ENCODE measurements around the gene ANAPC5.
"Not testable (repeated sequence)": the region's sequence is repeated elsewhere in the genome, so short reads cannot be mapped to it uniquely, and the experiment has no call there.

ANAPC5 gene

DNA sequence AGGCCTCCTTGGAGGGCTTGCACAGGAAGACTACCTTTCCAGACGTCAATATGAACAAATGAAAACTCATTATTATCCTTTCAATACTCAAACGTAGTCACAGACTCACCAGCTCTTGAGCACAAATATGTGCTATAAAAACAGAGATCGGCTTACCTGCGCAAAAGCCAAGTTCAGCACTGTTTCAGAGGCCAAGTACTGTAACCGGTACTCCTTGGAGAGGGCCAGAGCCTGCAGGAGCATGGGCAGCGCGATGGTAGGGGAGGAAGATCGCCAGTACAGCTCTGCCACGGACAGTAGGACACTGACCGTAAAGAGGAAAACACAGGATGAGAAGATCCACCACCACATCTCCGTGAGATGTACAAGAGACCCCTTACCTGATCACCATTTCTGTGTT is 34.1 kb downstream of the ANAPC5 start:
- in situ Hi-C loops (cut with MboI; ENCODE audit: low sequenced_read_pairs, unreplicated experiment): no loop called here

GRCh38 chr12:121314431-121314830 is 37.8 kb downstream of the ANAPC5 start:
- in situ Hi-C loops (cut with MboI; ENCODE audit: low sequenced_read_pairs, unreplicated experiment): no loop called here
- TF ChIP-seq, protein P1, sequence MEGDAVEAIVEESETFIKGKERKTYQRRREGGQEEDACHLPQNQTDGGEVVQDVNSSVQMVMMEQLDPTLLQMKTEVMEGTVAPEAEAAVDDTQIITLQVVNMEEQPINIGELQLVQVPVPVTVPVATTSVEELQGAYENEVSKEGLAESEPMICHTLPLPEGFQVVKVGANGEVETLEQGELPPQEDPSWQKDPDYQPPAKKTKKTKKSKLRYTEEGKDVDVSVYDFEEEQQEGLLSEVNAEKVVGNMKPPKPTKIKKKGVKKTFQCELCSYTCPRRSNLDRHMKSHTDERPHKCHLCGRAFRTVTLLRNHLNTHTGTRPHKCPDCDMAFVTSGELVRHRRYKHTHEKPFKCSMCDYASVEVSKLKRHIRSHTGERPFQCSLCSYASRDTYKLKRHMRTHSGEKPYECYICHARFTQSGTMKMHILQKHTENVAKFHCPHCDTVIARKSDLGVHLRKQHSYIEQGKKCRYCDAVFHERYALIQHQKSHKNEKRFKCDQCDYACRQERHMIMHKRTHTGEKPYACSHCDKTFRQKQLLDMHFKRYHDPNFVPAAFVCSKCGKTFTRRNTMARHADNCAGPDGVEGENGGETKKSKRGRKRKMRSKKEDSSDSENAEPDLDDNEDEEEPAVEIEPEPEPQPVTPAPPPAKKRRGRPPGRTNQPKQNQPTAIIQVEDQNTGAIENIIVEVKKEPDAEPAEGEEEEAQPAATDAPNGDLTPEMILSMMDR (IDR thresholded peaks at IDR 0.05; ENCODE audit: borderline replicate concordance, control extremely low read depth, extremely low read depth, insufficient read depth, missing control alignments): no peak

More for the DNA sequence above, 34.1 kb downstream of the ANAPC5 start:
- no peak for DNase-seq (ENCODE audit: low spot score)
- TF ChIP-seq, protein P1 (IDR thresholded peaks at IDR 0.05; ENCODE audit: borderline replicate concordance, control extremely low read depth, extremely low read depth, insufficient read depth, missing control alignments): no peak

DNA sequence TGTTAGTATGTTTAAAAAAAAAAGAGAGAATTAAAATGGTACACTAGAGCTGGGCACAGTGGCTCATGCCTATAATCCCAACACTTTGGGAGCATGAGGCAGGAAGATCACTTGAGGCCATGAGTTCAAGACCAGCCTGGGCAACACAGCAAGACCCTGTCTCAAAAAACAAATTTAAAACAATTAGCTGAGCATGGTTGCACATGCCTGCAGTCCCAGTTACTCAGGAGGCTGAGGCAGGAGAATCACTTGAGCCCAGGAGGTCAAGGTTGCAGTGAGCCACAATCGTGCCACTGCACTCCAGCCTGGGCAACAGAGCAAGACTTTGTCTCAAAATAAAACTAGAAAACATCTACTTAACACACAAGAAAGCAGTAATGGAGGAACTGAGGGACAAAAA is 42.0 kb downstream of the ANAPC5 start:
- DNase-seq (ENCODE audit: low spot score); in situ Hi-C loops (cut with MboI; ENCODE audit: low sequenced_read_pairs, unreplicated experiment): not testable (repeated sequence)

More at GRCh38 chr12:121314431-121314830, 37.8 kb downstream of the ANAPC5 start:
- DNase-seq (ENCODE audit: low spot score): no peak

- DNase-seq (ENCODE audit: low spot score); in situ Hi-C loops (cut with MboI; ENCODE audit: low sequenced_read_pairs, unreplicated experiment): not testable (repeated sequence)
Observed at GRCh38 chr12:121307397-121307796, 44.8 kb downstream of the ANAPC5 start.

DNA sequence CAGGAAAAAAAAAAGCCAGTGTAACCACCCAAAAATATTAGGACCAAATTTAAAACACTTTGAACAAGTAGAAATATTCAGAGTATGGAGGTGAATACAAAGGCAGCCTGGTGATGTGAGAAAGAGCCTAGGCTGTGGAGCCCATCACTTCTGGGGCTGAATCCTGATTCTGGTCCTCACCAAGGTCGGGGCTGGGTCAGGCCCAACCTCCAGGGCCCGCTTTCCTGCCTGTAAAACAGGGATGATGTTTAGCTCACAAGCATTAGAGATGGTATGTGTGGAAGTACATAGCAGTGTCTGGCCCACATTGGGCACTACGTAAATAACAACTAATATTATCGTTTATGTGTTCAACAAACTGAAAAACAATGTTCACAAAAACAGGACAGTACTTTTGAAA is 47.9 kb downstream of the ANAPC5 start:
- no peak for DNase-seq (ENCODE audit: low spot score)
- in situ Hi-C loops (cut with MboI; ENCODE audit: low sequenced_read_pairs, unreplicated experiment): no loop called here
- TF ChIP-seq, protein P1 (IDR thresholded peaks at IDR 0.05; ENCODE audit: borderline replicate concordance, control extremely low read depth, extremely low read depth, insufficient read depth, missing control alignments): no peak

DNA sequence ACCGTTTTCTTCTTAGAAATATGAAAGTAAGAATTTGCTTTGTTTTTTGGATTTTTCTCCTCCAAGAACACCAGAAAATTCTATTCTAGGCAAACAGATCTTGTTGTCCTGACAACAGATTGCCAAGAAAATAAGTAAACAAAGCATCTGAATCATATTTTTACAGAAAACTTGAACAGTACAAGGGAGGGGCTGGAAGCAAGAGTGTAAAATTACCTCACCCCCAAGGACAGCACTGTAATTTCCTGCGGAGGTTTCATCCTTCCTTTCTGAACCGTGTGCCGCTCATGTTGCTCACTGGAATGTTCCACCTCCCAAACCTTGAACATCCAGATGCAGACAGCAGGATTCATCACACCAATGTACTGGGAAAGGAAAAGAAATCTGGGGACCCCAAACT is 50.3 kb downstream of the ANAPC5 start:
- TF ChIP-seq, protein P1 (IDR thresholded peaks at IDR 0.05; ENCODE audit: borderline replicate concordance, control extremely low read depth, extremely low read depth, insufficient read depth, missing control alignments): no peak
- DNase-seq (ENCODE audit: low spot score): no peak
- in situ Hi-C loops (cut with MboI; ENCODE audit: low sequenced_read_pairs, unreplicated experiment): no loop called here

DNA sequence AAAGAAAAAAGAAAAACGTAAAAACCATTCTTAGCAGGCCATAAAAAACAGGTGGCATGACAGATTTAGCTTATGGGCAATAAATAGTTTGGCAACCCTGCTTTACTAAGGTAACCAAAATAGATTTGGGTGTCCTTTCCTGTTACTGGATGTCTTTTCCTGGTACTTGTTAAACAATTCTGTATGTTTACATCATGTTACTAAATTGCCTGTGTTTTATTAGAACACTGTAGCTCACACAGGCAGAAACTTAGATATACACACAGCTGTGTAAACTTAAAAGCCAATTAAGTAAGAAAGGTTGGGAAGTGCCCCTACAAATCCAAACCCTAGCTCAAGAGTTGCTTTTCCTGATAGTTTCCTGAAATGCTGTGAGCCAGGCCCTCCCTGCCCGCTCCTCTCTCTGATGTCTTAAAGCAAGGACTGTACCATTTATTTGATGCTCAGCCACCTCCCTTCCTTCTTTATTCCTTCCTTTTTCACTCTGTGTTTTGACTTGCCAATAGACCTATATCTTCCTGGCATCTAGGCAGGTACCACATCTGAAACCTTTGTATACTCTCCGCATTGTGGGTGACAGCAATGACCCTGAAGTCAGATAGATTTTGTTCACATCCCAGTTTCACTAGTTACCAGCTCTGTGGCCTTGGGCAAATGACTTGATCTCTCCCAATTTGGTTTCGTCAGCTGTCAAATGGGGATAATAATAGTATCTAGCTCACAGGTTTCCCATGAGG is 52.0 kb downstream of the ANAPC5 start:
- TF ChIP-seq, protein P1 (IDR thresholded peaks at IDR 0.05; ENCODE audit: borderline replicate concordance, control extremely low read depth, extremely low read depth, insufficient read depth, missing control alignments): no peak
- no peak for DNase-seq (ENCODE audit: low spot score)
- in situ Hi-C loops (cut with MboI; ENCODE audit: low sequenced_read_pairs, unreplicated experiment): no loop called here

DNA sequence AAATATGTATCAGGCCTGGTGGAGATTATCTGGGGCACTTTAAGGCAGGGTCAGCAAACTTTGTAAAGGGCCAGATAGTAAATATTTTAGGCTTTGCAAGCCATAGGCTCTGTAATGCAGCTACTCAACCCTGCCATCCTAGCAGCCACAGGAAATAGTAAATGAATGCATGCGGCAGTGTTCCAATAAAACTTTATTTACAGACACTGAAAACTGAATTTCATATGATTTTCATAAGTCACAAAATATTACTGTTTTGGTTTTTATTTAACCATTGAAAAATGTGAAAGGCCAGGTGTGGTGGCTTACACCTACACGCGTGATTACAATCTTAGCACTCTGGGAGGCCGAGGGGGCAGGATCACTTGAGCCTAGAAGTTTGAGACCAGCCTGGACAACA is 52.5 kb downstream of the ANAPC5 start:
- DNase-seq (ENCODE audit: low spot score): no peak
- in situ Hi-C loops (cut with MboI; ENCODE audit: low sequenced_read_pairs, unreplicated experiment): no loop called here
- TF ChIP-seq, protein P1 (IDR thresholded peaks at IDR 0.05; ENCODE audit: borderline replicate concordance, control extremely low read depth, extremely low read depth, insufficient read depth, missing control alignments): no peak

DNA sequence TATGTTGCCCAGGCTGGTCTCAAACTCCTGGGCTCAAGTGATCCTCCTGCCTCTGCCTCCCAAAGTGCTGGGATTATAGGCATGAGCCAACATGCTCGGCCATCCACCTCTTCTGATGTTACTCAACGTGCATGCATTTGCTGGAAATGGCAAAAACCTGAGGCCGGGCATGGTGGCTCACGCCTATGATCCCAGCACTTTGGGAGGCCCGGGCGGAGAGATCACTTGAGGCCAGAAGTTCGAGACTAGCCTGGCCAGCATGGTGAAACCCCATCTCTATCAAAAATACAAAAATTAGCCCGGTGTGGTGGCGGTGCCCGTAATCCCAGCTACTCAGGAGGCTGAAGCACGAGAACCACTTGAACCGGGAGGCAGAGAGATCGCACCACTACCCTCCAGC is 53.8 kb downstream of the ANAPC5 start:
- in situ Hi-C loops (cut with MboI; ENCODE audit: low sequenced_read_pairs, unreplicated experiment): not testable (repeated sequence)

More for the DNA sequence above, 53.8 kb downstream of the ANAPC5 start:
- DNase-seq (ENCODE audit: low spot score): not testable (repeated sequence)

Data from GM13976 (cell line).